Liver (tissue), 10 donors: ENCODE data around the gene ANKRD30B. TPM values are rescaled to one million over a fixed set of nuclear protein-coding genes. Genes with fewer than 3 reads are reported as not detected.
"Not testable (repeated sequence)": the region's sequence is repeated elsewhere in the genome, so short reads cannot be mapped to it uniquely, and the experiment has no call there.

ENCODE experiments used
- DNase-seq: peaks from one replicate; pipeline ENCODE4 v3.0.0-alpha.2; 2017; ENCODE audit warnings: low spot score
- H3K27ac ChIP-seq, 2 donors: one replicate each; pipeline ENCODE4 v1.7.0; 2013; ENCODE audit warnings: inconsistent platforms in 2 of 2, low read length in 2 of 2, control low read depth in 1 of 2, low read depth in 1 of 2, mild to moderate bottlenecking in 1 of 2
- H3K27me3 ChIP-seq, 4 donors: one replicate each; pipeline versions ENCODE4 v1.6.1 to v1.7.0; 2013; ENCODE audit warnings: low read length in 3 of 4, inconsistent platforms in 1 of 4, mild to moderate bottlenecking in 1 of 4, moderate library complexity in 1 of 4; ENCODE audit not compliant: control insufficient read depth in 4 of 4, insufficient read depth in 4 of 4
- H3K36me3 ChIP-seq, 4 donors: one replicate each; pipeline versions ENCODE4 v1.6.1 to v1.7.0; 2013; ENCODE audit warnings: low read length in 3 of 4, mild to moderate bottlenecking in 3 of 4, low read depth in 1 of 4, moderate library complexity in 1 of 4; ENCODE audit not compliant: control insufficient read depth in 4 of 4, insufficient read depth in 3 of 4
- H3K4me1 ChIP-seq, 4 donors: one replicate each; pipeline versions ENCODE4 v1.6.1 to v1.7.0; 2013; ENCODE audit warnings: low read length in 3 of 4, mild to moderate bottlenecking in 3 of 4, moderate library complexity in 1 of 4; ENCODE audit not compliant: control insufficient read depth in 4 of 4, insufficient read depth in 4 of 4
- H3K4me3 ChIP-seq, 3 donors: one replicate each; pipeline versions ENCODE4 v1.6.1 to v1.7.0; 2013; ENCODE audit warnings: low read length in 3 of 3, control low read depth in 1 of 3, low read depth in 1 of 3, mild to moderate bottlenecking in 1 of 3
- H3K9ac ChIP-seq, 2 donors: one replicate each; pipeline ENCODE4 v1.7.0; 2013; ENCODE audit warnings: low read length in 2 of 2, mild to moderate bottlenecking in 2 of 2, moderate library complexity in 2 of 2, control low read depth in 1 of 2, low read depth in 1 of 2
- H3K9me3 ChIP-seq, 4 donors: one replicate each; pipeline versions ENCODE4 v1.6.1 to v1.7.0; 2013; ENCODE audit warnings: low read length in 3 of 4; ENCODE audit not compliant: control insufficient read depth in 4 of 4
- ATF3 ChIP-seq: IDR thresholded peaks from 2 replicates; pipeline ENCODE4 v1.6.1; 2016; ENCODE audit warnings: antibody characterized with exemption
- EGR1 ChIP-seq, 2 donors: IDR thresholded peaks; 2 replicates each; pipeline ENCODE4 v1.6.1; 2016 to 2018; ENCODE audit warnings: antibody characterized with exemption in 2 of 2, low read depth in 2 of 2
- FOXA1 ChIP-seq: IDR thresholded peaks from 2 replicates; pipeline ENCODE4 v1.6.1; 2016; ENCODE audit warnings: antibody characterized with exemption
- GABPA ChIP-seq, 2 donors: IDR thresholded peaks in 1 of 2; conservative IDR thresholded peaks in 1 of 2; 2 replicates each; pipeline ENCODE4 v1.6.1; 2016; ENCODE audit warnings: antibody characterized with exemption in 2 of 2, mild to moderate bottlenecking in 1 of 2, moderate library complexity in 1 of 2
- HNF4A ChIP-seq, 2 donors: conservative IDR thresholded peaks; 2 replicates each; pipeline ENCODE4 v1.6.1; 2016; ENCODE audit warnings: antibody characterized with exemption in 2 of 2, mild to moderate bottlenecking in 2 of 2
- HNF4G ChIP-seq: IDR thresholded peaks from 2 replicates; pipeline ENCODE4 v1.6.1; 2016; ENCODE audit warnings: antibody characterized with exemption
- JUND ChIP-seq, 2 donors: IDR thresholded peaks; 2 replicates each; pipeline ENCODE4 v1.6.1; 2016; ENCODE audit warnings: antibody characterized with exemption in 2 of 2
- MAX ChIP-seq: IDR thresholded peaks from 2 replicates; pipeline ENCODE4 v1.6.1; 2016; ENCODE audit warnings: antibody characterized with exemption
- NR2F2 ChIP-seq: IDR thresholded peaks from 2 replicates; pipeline ENCODE4 v1.6.1; 2016; ENCODE audit warnings: antibody characterized with exemption
- REST ChIP-seq: IDR thresholded peaks from 2 replicates; pipeline ENCODE4 v1.6.1; 2016; ENCODE audit warnings: antibody characterized with exemption, mild to moderate bottlenecking
- ZBTB33 ChIP-seq: IDR thresholded peaks from 2 replicates; pipeline ENCODE4 v1.6.1; 2016; ENCODE audit warnings: antibody characterized with exemption
- WGBS: extraction: QIAGEN DNeasy Blood & Tissue Kit; methylation state at CpG from one replicate; pipeline ENCODE4 v1.1.7; 2013; 5-methylcytosine and 5-hydroxymethylcytosine counted together
- polyA plus RNA-seq, 2 donors: library from polyadenylated mRNA; stranded (reverse) in 1 of 2; unstranded in 1 of 2; fragments of 200-250 nt in 1 of 2; fragments of >200 nt in 1 of 2; fragmentation: Nextera tagmentation in 1 of 2; extraction: Ambion mirVana in 1 of 2; gene quantifications; one replicate each; pipeline versions ENCODE4 v1.2.1 to v1.2.3, GENCODE V29; 2013 to 2015
- small RNA-seq: library from RNA; depleted of rRNA; stranded (forward); fragments of <200 nt; gene quantifications from one replicate; pipeline ENCODE3, GENCODE V24; 2014
- total RNA-seq, 2 donors: library from RNA; depleted of rRNA; stranded (reverse); fragments of >200 nt; gene quantifications; one replicate each; pipeline ENCODE4 v1.2.3, GENCODE V29; 2014
- donor health status: healthy.
- donor health status: healthy.
- donor health status: healthy.
- donor health status: healthy.
- donor health status: healthy.

ANKRD30B gene
- total and polyA plus RNA-seq, 4 donors: not detected

GRCh38 chr18:14868825-14869224 is 120.9 kb downstream of the ANKRD30B start:
- not testable (repeated sequence) for H3K36me3 ChIP-seq, DNase-seq, H3K9ac ChIP-seq, H3K4me3 ChIP-seq, H3K4me1 ChIP-seq, H3K27ac ChIP-seq, H3K9me3 ChIP-seq, H3K27me3 ChIP-seq
- 77% methylated on average over 3 of the region's 4 CpGs for WGBS

GRCh38 chr18:14878826-14879225 is 130.9 kb downstream of the ANKRD30B start:
- H3K27me3 ChIP-seq, H3K36me3 ChIP-seq, H3K27ac ChIP-seq, H3K9me3 ChIP-seq, H3K4me1 ChIP-seq, DNase-seq, H3K4me3 ChIP-seq, H3K9ac ChIP-seq: not testable (repeated sequence)
- 92% methylated on average over 14 of the region's 14 CpGs for WGBS

- no peaks in the 10 kb centered on the region for H3K27me3 ChIP-seq
- H3K4me3 ChIP-seq: no peak overlapping the region
- no peaks in the 10 kb centered on the region for H3K9me3 ChIP-seq
- H3K4me1 ChIP-seq: no peaks in the 10 kb centered on the region
- H3K36me3 ChIP-seq: no peaks in the 10 kb centered on the region
- WGBS: 72% methylated on average over 1 of the region's 1 CpG
- no peak for TF ChIP-seq REST
- no peak for TF ChIP-seq ATF3
- no peak for TF ChIP-seq JUND (IDR thresholded peaks at IDR 0.05)
- TF ChIP-seq FOXA1: no peak
- TF ChIP-seq HNF4A (conservative IDR thresholded peaks at IDR 0.05): no peak
- TF ChIP-seq ZBTB33: no peak
- TF ChIP-seq HNF4G: no peak
- no peak for TF ChIP-seq MAX
- TF ChIP-seq NR2F2: no peak
- TF ChIP-seq EGR1 (IDR thresholded peaks at IDR 0.05; ENCODE audit: low read depth in 2 of 2): no peak
- TF ChIP-seq GABPA (IDR thresholded peaks at IDR 0.05 in 1 of 2, conservative IDR thresholded peaks at IDR 0.05 in 1 of 2): no peak
- H3K27ac ChIP-seq: no peak overlapping the region
- DNase-seq: no peak
- no peak overlapping the region for H3K9ac ChIP-seq
These were observed 152.5 kb downstream of the ANKRD30B start for GRCh38 chr18:14900435-14900834.

Small RNA genes within 50 kb of the gene (small RNA-seq; reads per million reads assigned to genes)
- gene MIR3156-2 (not detected), gene RNU6-1210P (not detected)

Other genes with a start within 250 kb of the ANKRD30B start
- gene POTEC, start 204.6 kb upstream of the ANKRD30B start, total RNA-seq: not detected
- gene POTEC, start 204.6 kb upstream of the ANKRD30B start, polyA plus RNA-seq: not detected